GM18520 (cell line): Measurements from ENCODE around the gene PPFIBP2.

ENCODE experiments used
- ATAC-seq: cut with Tn5 transposase; IDR thresholded peaks from one replicate; pipeline ENCODE4 v1.9.1; 2021; ENCODE audit not compliant: unreplicated experiment

Gene PPFIBP2

DNA sequence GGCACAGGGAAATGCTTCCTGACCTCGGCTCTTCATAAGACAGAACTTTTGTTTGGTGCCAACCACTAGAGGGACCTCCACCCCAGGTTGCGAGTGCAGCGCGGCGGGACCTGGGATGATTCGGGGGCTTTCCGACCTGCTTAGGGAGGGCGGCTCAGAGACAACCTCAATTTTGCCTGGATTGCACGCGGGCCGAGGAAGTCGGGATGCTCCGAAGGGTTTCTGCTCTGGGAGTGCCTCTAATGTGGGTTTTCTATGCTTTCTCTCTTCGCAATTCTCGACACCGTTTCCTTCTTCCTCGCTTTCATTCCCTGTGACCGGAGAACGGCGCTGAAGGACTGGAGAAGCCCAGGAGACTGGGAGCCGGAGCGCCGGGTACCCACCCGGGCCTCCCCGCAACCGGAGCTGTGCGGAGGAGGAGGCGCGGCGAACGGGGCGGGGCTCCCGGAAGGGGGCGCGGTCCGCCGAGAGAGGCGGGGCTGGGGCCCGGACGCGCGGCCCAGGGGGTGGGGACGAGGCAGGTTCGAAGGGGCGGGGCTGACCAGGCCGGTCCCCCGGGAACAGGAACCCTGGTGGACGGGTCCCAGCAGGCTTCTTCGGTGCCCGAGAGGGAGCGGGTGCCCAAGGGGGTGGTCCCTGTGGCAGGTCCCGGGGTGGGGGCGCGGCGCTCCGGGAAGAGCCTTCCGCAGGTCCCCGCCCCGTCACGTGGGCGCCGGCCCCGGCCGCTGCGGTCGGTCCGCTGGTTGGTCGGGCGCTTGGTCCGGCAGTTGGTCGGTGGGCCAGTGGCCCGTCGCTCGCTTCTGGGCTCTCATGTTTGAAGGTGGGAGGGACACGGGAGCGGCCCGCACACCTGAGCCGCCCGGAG, at the start of gene PPFIBP2:
PPFIBP2 (plus strand) TSS at position 766 of the 865 bp plus-strand sequence. CDS start 35,477 bp downstream, outside the sequence.
- peak; percentile 38 for ATAC-seq

DNA sequence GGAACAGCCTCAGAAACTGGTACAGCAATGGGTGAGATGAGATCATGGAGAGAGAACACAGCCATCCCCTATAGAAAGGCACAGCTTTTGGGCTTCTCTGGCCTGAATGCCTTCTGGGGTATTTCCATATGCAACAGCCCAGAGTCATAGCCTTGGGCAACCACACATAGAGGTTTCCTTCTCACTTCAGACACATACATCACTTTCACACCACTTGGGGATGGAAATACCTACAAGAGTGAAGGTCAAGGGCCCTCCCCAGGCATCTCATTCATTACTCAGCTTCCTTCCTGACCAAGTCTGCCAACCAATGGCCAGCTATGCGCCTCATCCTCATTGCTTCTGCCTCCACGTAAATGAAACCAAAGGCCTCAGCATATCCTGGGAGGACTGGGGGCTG, 46.1 kb upstream of the PPFIBP2 start:
- ATAC-seq = peak; percentile 97

DNA sequence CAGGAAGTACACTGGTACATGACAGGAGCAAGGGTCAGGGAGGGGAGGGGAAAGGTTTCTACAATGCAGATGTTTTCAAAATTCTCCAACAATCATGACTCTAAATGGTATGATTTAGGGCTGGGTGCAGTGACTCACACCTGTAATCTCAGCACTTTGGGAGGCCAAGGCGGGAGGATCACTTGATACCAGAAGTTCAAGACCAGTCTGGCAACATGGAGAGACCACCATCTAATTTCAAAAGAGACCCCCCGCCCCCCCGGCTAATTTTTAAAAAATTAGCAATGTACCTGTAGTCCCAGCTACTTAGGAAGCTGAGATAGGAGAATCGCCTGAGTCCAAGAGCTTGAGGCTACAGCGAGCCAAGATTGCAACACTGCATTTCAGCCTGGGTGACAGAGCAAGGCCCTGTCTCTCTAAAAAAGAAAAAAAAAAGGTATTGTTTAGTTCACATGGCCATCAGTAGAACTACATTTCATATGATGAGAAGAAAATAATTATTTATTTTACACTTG, 44.4 kb upstream of the PPFIBP2 start:
- no peak for ATAC-seq

DNA sequence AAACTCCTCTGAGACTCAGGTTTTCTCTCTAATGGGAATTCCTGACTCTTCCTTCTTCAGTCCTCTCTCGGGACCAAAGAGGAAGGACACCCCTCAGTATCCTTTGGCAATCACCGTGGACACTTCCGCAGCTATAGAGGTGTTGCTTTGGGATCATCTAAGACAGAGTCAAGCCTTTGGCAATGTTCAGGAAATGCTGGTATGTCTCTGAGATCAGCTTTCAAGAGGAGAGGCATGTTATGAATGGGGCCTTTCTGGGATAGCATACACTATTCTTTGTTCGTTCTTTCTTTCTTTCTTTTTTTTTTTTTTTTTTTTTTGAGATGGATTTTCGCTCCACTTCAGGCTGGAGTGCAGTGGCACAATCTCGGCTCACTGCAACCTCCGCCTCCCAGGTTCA, 42.7 kb upstream of the PPFIBP2 start:
- ATAC-seq = no peak

DNA sequence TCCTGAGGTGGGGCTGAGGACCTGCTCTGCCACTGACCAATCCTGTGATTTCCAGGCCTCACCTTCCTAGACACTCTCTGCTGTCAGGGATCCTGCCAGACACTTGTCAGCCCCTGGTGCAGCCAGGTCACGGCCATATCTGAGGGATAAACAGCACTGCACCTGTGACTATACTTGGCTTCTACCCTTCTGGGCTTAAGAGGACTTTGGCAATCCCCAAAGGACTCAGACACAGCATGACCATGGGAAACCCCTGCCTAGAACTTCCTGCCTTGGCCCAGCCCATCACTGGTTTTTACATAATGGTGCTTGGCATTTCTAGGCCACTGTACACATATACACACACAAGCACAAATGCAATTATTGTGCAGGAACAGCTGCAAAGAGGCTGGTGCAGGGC, 40.1 kb upstream of the PPFIBP2 start:
- peak; percentile 92 for ATAC-seq

DNA sequence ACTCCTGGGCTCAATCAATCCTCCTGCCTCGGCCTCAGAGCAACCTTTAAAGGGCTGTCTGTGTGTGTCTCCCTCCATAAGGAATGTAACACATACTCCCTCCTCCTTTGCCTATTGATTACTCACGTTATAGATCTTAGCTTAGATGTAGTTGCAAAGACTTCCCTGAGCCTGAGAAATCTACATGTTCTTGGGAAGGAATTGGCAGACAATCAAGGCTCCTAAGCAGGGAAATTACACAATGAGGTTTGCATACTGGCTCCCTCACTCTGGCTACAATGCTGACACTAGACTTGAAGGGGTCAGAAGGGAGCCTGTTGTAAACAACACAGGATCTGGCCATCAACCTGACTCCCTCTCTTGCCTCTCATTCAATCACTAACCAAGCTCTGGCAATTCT, 33.7 kb upstream of the PPFIBP2 start:
- no peak for ATAC-seq

DNA sequence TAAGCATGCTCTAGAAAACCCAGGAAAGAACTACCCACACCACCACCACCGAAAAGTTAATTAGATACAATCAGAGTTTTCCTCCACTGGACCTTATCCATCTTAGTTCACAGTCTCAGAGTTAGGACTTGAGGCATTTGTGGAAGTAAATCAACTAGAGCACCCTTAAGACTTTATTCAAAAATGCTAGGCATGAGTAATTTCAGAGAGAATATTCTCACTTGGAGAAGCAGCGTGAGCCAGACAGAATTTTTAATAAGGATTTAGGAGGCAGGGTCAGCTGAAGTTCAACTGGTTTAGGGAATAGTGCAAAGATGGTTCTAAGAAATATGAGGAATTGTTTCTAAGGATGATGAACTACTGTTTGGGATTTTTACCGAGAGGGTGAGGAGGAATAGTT, 29.7 kb upstream of the PPFIBP2 start:
- no peak for ATAC-seq

DNA sequence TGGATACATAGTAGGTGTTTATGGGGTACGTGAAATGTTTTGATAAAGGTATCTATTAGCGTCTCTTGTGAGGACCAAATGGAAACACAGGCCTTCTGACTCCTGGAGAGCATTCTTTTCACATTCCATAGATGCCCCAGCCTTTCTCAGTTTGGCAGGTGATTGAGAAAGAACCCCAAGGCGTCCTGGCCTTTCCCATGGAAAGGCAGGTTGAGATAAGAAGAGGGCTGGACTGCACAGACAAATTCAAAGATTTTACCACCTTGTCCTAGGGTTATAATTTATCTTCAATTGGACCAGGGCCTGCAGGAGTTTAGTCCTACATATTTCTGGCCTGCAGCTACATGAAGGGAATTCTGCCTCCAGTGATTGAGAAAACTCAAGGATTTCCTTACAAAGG, 29.2 kb upstream of the PPFIBP2 start:
- ATAC-seq = no peak

DNA sequence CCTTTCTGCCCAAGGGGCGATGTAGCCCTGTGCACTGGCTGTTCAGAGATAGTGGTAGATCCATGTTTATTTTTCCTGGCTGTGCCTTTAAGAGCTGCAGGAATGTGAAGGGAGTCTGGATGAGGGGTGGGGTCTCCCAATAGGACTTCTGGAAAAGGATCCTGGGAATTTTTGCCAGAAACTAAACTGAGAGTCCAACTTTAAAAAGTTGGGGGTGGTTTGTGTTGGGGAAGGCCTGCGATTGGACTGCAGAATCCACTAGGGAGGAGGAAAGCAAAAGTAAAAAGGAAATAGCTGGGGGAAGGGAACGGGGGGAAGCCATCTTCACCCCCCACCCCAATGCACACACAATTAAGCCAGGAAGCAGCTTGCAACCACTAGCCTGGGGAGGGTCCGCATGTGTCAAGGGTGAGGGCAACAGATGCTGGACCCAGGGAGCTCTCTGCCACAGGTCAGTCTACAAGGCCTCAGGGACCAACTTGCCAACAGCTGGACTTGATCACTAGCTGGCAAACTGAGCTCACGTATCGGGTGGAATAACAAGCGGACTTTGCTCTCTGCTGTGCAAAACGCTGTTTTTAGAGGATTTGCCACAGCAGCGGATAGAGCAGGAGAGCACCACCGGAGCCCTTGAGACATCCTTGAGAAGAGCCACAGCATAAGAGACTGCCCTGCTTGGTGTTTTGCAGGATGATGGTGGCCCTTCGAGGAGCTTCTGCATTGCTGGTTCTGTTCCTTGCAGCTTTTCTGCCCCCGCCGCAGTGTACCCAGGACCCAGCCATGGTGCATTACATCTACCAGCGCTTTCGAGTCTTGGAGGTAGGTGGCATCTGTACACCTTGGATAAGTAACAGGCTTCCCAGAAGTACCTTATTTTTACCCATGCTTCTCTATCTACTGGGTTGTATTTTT, 28.4 kb upstream of the PPFIBP2 start, which contains the start of gene OLFML1:
OLFML1 (plus strand) TSS at position 321 of the 912 bp plus-strand sequence; CDS start at position 691, 370 bp downstream.
- ATAC-seq = no peak

DNA sequence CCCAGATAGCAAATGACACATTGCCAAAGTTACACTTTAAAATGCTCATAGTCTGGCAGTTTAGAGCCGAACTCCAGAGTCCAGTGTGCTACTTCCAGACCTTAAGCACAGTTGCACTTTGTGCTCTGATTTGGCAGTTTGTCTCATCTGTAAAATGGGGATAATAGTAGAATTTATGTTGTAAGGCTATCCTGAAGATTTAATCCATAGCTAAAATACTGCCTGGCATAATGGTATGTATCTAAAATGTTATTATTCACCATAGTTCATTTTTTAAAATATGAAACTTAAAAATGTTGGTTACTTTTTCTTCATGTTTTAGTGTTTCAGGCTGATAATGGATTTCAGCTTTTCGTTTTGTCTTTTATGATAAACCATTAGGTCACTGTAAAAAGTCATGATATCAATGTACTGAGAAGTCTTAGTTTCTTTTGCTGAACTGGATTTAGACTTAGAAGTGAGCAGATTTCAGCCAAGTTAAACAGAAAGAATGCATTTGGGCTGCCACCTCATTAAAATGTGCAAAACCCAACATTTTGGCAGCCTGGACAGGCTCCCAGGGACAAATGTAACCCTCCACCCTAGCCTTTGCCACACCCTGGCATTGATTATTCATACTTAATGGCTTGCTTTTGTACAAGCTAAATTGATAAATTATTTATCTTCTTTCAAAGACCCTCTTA, 27.6 kb upstream of the PPFIBP2 start:
- no peak for ATAC-seq

DNA sequence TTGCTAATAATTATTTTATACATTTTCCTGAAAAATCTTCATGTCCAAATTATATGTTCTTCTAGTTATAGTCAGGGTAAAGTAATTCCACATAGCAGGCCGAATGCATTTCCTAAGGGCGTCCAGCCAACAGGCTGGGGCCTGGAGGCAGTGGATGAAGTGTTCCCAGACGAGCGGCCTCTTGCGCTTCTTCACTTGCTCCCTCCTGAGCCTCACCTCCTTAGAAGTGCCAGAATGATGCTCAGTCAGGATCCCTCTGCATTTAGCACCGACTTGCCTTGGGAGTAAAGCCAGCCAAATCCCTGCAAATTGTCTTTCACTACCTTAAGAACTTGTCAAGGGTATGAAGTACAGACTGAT, 27.0 kb upstream of the PPFIBP2 start:
- no peak for ATAC-seq

DNA sequence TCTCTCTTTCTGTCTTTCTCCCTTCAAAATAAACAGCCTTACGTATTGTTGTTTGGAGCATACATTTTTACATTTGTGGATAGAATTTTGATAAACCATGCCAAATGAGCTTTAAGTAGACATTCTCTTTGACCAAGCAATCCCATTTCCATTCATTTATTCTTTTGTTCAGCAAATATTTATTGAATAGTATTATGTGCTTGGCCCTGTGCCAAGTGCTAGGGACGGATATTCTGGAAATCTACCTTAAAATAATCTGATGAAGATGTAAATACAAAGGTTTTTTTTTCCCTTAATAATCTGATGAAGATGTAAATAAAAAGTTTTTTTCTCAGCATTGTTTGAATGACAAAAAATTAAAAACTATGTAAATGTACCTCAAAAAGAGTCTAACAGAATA, 26.4 kb upstream of the PPFIBP2 start:
- no peak for ATAC-seq

DNA sequence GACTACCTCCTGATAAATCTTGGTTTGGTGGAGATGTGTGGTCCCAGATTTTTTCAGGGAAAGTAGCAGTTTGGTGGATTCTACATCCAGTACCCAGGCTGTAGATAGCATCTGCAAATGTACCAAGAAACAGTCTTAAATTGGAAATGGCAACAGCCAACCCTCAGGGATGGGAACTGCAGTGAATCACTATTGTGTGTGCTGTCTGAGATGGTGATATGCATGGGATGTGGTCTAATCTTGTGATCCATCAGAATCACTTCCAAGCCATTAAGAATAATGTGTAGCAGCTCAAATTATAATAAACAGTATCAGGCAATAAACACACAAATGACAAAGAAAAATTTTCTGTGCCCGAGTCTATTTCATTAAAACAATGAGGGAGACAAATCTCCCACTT, 25.1 kb upstream of the PPFIBP2 start:
- ATAC-seq = no peak

DNA sequence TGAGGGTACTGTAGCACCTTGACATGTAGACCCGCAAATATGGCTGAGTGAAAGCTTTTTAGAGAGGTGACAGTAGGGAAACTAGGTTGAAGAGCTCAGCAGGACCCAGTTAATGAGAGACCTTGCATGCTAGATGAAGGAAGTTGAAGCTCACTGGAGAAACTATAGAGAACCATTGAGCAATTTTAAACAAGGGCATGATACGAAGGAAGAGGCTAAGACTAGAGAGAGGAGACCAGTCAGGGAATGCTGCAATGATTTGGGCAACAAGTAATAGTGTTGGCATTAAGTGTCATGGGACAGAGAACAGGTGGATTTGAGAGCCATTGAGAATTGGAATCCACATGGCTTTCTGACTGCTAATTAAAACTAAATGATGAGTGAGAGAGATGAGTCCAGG, 24.4 kb upstream of the PPFIBP2 start:
- no peak for ATAC-seq

DNA sequence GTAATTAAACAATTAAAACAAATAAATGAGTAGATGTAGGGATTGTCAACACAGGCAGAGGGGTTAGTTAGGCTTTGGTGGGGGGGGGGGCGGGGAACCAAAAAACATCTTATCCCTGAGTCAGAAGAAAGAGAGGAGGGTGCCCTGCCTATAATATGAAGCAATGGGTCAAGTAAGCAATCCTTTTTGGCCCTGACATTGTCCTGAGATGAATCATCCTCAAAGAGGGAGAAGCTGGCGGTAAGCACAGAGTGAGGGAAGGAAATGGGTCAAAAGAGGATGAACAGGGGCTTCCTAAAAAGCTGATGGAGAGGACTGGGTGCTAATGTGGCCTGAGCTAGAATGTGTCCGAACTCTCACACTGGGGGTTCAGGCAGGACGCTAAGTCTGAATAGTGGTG, 23.7 kb upstream of the PPFIBP2 start:
- ATAC-seq = no peak

DNA sequence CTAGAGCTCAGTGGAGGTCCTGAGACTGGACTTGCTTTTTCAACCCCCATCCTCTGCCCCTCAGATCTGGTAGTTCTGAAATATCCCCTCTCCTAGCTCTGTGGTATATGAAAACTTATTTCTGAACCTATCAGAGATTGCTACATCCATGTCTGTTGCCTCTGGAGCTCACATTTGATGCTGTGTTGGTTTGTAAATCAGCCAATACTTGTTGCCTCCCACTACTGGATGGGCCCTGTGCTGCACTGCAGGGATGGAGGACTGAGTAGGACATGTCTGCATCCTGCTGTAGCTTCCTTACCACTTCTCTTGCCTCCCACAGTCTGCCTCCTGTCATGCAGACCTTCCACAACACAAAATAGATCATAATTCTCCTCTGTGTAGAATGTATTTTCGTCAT, 23.3 kb upstream of the PPFIBP2 start:
- ATAC-seq = no peak

DNA sequence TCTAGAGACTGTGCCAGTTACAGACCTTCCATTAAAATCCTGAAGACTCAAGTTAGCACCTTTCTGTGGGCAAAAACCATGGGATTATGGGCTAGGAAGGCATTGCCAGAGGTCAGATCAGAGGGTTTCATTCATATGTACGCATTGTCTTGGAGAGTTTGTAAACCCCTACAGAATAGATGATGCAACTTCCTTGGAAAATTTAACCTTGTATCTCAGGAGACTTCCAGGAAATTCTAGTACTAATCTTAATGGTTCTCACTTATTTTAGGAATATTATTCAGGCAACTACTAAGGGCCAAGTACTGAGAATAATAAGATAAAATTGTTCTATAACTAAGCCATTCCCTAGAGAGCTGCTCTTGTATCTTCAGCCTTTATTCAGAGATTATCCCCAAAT, 21.5 kb upstream of the PPFIBP2 start:
- no peak for ATAC-seq

DNA sequence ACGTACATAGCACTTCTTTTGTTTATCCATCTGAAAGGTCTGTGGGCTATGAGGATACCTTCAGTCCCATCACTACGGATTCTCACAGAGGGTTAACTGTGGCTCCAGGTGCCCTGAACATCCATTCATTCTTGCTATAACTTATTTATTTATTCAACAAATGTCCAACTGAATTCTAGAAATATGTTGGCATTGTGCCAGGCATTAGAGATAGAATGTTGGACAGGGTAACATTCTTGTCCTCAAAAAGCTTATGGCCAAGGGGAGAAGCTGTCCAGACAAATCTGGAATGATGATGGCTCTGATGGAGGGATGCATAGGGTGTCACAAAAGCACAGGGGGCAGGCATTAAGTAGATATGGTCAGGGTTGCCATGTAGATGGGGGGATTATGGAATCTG, 20.1 kb upstream of the PPFIBP2 start:
- no peak for ATAC-seq

DNA sequence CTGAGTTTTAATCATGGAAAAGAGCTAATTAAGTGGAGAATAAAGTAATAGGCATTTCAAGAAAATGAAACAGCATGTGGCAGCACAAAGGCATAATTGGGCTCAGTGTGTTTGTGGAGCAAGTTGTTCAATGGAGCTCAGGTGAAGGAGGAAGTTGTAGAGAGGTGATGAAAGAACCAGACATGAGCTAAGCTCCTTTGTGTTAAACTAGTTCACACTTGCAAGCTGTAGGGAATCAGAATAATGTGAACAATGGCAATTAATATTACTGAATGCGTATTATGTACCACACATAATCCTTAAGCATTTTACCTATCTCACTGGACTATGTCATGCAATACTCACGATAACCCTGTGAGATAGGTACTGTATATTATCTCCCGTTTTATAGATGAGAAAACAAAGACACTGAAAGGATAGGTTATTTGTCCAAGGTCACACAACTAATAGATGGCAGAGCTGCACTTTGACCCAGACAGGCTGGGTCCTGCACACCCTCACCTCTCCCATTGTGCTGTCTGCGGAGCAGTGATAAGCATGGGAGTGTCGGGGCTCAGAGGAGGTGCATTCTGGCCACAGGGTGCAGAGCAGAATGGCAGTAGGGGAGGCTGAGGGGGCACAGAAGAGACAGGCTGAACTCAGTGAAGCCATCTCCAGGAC, 19.6 kb upstream of the PPFIBP2 start:
- ATAC-seq = no peak

DNA sequence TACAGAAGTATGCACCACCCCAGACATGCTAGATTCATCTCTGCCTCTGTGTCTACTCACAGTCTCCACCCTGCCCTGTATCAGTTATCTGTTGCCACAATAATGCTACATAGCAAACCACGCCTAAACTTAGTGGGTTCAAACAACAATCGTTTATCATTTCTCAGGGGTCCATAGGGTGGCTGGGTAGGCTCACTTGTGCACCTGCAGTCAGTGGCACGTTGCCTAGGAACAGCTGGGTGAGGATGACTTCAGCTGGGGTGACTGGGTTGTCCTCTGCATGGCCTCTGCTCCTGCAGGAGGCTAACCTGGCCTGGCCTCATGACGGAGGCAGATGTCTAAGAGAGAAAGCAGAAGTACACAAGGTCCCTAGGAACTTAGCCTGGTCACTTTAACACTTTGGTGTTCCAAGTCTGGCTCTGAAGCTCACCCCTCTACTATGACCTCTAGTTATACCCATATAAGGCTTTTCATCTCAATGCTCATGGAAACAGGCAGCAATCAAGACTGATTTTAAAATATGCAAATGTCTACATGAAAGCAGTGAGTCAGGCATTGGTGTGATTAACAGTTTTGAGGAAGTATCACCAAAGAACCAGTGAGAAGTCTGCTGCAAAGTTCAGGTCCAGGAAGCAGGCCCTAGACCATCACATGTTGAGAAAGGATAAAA, 17.8 kb upstream of the PPFIBP2 start:
- ATAC-seq = peak; percentile 97
